ENCODE results near the gene MYDGF.
"Not testable (repeated sequence)": the region's sequence is repeated elsewhere in the genome, so short reads cannot be mapped to it uniquely, and the experiment has no call there.

Gene MYDGF

DNA sequence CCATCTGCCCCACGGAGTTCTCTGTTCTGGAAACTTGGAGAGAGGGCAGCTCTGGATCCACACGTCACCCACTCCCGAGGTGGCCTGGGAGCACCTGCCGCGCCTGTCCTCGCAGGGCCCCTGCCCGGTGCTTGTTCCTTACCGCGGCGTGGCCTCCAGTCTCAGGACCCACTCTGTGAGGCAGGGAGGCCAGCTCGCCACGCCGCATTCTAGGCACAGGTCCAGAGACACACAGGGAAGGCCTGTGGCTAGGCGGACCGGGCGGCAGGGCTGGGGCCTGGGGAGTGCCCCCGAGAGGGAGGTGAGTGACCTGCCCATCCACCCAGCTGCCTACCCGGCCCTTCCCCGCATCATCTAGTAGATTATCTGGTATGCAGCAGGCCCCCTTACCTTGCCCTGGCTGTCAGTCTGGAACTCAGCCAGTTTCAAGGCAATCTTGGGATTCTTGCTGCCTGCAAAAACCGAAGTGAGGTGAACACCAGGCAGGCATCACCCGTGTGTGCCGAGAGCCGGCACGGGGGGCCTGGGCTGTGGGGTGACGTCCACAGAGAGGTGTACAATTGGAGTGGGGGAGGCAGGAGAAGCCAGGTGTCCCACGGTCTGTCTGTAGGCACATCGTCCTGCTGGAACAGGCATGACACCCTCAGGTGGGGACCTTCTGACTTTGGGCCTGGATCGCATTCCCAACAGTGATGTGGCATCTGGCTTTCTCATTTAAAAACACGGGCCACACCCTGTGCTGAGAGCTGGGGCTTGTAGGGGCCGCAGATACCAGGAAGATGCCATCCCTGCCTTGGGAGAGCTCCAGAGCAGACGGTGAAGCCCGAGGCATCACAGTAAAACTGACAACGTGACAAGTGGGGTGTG is 29.9 kb upstream of the MYDGF start:
- DNase-seq, result no peak

DNA sequence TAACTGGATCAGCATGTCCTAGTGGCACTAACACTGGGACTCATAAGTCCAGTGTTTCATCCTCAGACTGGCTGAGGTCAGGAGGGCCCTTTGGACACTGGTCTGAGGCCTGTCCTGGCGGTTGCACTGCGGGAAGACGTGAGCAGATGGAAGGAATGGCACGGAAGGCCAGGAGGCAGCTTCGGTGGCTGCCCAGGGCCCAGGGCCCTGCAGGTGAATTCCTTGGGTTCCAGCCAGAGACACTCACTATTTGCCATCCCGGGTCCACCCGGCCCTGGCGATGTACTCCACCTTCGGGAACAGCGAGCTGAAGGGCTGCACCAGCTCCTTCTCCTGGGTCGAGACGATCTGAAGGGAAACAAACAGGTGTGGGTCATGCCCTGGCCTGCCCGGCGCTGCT is 27.2 kb upstream of the MYDGF start:
- no peak for DNase-seq

DNA sequence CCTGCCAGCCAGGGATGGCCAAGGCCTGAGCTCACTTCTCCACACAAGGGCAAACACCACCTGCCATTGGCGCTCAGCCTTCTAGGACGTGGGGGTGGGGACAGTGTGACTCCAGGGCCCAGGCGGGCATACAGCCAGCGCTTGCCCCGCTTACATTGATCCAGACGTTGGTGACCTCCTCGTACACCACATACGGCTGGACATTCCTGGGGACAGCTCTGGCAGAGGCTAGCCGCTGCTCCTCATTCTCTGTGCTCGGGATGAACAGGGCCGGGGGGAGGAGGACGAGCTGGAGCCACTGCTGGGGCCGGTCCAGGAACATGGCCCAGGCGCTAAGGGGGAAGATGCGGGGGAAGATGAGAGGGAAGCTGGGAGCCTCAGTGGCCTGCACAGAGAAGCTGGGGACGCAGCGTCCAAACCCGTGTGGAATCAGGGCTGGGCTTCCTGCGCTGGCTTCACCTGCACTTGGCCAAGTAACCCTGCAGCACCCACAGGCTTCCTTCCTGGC is 25.1 kb upstream of the MYDGF start:
- DNase-seq, result no peak

DNA sequence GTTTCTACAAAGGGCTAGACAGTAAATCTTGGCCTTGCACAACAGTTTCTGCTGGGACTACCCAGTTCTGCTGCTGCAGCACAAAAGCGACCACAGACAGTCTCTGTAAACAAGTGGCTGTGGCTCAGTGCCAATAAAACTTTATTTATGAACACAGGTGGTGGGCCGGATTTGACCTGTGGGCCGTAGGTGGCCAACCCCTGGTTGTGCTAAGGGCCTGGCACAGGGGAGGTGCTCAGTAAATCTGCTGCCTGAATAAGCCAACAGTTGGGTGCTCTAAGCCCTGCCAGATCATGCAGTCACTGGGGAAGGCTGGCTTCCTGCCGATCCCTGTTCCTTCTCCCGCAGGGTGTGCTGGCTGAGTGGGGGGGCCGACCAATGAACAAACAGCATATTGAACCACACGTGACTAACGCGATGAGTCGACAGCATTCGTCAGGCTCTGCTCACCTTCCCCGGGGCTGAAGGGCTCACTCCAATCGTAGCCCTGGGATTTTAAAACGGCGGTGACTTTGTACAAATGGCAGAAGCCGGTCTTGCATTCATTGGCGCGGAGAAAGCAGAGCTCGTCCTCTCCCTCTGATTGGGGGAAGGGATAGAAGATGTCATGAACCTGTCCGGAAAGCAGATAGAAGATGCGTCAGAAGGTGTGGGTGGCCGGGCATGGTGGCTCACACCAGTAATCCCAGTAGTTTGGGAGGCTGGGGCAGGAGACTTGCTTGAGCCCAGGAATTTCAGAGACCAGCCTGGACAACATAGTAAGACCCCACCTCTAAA is 24.3 kb upstream of the MYDGF start:
- DNase-seq, result peak in 3 of 4 experiments; percentile 42 to 70 (median 57)

DNA sequence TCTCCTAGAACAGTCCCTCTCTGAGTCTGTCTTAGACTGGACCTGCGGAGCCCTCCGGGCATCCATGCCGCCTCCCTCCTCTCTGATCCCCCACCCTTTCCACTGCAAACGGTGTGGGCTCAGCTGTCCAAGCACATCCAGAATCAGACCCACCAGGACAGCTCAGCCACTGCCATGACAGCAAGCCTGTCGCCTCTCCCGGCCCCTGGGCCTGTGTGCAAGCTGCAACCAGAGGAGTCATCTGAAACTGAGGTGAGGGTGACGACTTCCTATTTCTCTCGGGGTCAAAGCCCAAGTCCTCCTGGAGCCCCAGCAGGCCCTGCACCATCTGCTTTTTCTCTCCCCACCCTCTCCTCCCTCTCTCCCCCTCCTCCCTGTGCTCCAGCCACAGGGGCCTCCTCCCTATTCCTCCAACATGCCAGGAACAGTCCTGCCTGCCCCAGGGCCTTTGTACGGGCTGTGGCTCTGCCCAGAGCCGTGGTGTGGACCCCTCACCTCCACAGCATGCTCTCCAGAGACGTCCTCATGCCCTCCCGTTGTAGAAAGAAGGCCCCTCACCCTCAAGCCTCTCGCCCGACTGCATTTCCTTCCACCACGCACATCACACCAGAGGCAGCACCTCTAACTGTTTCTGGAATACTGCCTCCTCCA is 23.5 kb upstream of the MYDGF start:
- DNase-seq, result peak in 3 of 4 experiments; percentile 13 to 46 (median 38)

DNA sequence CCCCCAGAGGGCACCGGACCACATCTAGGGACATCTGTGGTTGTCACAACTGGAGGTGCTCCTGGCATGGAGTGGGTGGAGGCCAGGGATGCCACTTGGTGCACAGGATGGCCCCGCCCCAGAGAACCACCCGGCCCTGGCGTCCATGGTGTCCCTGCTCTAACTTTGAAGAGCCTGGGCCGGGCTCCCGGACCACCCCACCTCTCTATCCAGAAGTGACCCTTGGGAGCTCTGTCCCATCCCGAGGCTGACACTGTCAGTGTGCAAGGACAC is 22.9 kb upstream of the MYDGF start:
- DNase-seq, result no peak

DNA sequence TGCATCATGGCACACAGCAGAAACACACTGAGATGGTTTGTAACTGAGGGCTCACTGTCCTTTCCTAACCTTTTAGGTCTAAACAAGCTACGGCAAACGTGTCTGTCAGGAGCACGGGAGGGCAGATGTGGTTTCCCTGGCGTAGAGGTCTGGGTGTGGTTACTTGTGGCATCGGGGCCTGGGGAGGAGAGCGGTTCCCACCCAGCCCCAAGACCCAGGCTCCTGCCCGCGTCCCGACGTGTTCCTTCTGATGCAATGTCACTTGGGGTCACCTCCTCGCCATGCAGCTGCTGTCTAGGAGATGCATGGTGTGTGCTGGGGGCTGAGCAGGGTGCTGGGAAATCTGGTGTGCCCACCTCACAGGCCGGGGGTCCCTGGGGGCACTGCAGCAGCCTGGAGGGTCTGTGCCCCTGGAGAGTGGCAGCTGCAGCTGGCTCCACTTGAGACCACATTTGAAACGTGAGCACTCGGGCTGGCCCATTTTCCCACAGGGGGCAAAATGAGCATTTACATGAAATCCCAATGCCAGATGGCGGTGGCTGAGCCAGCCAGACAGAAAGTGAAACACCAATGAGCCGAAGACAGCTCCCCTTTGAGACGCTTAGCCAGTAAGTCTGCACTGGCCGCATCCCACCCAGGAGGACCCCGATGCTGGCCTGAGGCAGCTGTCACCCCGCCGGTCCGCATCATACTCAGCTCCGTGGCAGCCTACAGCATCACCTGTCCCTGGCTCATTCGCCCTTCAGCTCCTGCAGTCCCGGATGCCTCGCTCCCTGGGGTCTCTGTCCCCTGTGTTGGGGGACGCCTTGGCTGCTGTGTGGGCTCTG is 22.3 kb upstream of the MYDGF start:
- DNase-seq, result no peak

DNA sequence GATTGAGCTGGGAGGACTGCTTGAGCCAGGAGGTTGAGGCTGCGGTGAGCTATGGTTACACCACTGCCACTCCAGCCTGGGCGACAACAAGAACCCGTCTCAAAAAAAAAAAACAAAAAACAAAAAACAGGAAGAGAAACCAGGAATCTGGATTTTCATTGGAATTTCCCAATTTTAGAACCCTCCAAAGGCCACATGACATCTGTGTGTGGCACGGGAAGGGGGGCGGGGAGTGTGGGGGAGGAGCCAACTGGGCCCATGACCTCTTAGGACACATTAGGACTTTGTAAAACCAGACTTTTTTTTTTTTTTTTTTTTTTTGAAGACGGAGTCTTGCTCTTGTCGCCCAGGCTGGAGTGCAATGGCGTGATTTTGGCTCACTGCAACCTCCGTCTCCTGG is 21.2 kb upstream of the MYDGF start:
- peak; percentile 90 to 97 (median 94) for DNase-seq

DNA sequence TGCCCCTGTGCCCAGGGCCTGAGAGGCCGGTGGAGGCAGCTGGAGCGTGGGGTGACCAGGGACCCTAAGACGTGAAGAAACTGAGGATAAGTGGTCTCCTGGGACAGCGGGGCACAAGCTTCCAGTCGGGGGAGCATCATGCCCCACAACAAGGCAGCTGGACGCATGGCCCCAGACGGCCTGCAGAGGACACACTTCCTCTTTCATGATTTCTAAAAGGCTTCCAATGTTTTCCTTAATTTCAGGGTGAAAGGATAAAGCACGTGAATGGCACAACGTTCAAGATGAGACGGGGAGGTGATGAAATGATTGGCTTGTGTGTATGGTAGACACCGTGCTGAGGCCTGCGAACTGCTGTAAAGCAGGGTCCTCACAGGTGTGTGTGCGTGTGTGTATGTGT is 20.2 kb upstream of the MYDGF start:
- peak; percentile 31 to 73 (median 63) for DNase-seq

DNA sequence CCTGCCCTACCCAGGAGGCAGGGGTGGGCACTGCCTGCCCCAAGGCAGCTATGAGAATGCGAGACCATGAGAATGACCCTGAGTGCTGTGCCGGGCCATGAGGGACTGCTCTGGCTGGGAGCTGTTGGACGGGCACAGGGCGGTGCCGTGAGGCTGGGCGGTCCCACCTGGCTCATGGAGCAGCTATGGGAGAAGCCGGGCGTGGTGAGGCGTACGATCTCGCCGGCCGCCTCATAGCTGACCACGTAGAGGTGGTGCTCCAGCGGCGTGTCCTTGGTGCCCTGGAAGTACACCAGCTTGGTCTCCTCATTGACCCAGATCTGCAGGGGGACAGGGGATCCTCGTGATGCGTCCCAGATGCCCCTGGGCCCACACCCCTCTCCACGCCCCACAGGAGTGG is 19.3 kb upstream of the MYDGF start:
- no peak for DNase-seq

DNA sequence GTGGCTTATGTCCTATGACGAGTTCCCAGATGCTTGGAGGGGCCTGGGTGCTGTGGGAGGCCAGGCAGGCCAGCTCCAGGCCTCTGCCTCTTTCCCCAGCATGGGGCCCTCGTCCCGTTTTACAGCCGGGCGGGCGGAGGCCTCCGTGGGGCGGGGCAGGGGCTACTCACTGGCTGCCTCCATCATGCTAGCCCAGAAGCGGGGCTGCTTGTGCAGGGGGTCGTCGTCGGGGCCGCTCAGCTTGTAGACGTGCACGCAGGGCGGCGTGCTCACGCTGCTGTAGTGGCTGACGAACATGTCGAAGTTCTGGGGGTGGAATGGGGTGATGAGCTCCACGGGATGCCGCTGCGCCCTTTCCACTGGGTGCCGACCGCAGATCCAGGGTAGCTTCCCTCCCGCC is 18.4 kb upstream of the MYDGF start:
- no peak for DNase-seq

DNA sequence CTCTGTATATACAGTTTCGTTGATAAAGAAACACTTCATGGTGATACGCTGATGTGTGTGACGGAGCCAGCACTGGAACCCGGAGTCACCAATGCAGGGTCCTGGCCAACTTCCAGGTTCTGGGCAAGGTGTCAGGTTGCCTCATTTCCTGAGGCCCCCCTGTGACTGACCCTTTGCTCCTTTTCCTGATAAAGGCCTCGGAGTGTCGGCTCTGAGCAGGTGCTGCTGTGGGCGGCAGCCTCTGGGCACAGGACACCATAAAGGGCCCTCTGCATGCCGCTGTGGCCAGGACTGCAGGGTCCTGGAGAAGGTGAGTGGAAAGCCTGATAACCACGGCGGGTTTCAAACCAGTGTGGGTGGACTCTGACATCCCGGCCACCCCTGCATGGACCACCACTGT is 17.3 kb upstream of the MYDGF start:
- no peak for DNase-seq

DNA sequence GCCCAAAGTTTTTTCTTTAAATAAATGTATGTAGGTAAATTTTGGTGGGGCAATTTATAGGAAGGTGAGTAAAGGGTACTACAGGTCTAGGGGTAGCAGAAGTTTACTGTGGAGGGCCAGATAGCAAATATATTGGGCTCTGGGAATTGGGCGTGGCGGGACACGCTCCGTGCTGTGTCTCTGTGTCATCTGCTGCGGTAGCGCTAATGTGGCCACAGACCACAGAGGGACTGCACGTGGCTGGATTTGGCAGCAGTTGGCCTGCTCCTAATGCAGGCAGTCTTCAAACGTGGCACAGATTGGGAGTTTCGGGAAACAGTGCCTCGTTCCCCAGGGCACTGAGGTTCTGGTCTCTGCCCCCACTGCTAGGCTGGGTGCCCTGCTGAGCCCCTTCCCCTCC is 16.6 kb upstream of the MYDGF start:
- no peak for DNase-seq

DNA sequence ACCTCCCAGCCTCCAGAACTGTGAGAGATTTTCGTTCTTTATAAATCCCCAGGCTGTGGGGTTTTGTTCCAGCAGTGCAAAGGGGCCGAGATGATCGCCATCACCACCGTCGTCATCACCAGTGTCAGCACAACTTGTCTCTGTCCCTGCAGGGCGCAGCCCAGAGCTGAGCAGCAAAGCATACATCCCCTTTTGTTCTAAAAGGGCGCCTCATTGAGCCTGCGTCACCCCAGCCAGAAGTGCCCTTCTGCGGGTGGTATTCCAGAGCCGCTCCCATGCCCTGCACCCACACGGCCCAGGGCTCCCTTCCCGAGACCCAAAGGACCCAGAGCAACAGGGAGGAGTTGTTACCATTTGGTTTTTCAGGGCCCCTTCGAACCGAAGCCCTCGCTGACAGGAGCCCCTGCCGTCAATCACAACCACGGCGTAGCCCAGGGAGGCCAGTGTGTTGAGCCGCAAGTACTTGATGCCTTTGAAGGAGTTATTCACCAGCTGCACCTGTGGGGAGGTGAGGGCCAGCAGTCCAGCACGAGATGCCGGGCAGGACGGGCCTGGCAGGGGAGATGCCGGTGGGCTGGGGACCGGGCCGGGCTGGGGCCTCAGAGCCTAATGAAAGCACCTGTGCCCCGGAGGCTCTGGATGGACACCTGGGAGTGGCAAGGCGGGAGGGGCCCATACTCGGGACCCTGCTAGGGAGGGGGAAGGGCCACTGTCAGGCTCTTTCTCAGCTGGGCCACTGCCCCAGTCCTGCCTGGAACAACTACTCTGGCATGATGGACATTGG is 14.4 kb upstream of the MYDGF start:
- DNase-seq, result no peak

DNA sequence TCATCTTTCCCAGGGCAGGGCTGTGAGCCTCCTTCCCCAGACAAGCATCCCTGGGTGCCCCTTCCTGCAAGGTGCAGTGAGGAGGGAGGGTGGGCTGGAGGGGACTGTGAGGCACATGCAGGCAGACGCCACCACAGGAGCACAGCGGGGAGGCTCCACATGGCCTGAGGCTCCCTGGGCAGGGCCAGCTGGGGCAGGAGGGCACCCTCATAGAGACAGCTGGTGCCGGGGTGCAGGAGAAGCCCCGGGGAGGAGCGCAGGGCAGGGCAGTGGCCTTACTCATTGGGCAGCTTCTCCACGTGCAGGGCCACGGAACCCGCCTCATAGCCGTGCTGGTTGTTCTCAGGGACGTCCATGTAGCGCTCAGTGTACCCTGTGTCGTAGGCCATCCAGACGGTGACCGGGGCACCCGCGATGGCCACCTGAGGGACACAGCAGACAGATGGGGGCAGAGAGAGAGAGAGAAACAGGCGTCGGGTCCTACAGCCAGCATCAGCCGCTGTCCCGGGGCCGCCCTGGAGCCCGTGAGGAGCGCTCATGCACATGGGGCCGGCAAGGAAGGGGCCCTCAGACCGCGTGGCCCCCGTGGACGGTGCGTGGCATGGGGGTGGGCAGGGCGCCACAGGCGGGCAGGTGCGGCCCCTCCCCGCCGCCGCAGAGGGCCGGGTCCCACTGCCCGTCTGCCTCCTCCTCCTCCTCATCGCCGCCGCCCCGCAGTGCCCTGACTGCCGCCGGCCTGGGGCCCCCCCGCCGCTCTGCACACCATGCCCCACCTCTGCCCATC is 12.5 kb upstream of the MYDGF start:
- no peak for DNase-seq

DNA sequence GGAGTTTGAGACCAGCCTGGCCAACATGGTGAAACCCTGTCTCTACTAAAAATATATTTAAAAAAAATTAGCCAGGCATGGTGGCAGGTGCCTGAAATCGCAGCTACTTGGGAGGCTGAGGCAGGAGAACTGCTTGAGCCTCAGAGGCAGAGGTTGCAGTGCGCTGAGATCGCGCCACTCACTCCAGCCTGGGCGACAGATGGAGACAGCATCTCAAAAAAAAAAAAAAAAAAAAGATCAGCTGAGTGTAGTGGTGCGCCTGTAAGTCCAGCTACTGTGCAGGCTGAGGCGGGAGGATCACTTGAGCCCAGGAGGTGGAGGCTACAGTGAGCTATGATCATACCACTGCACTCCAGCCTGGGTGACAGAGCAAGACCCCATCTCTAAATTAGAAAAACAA is 9.9 kb upstream of the MYDGF start:
- DNase-seq, result not testable (repeated sequence)

DNA sequence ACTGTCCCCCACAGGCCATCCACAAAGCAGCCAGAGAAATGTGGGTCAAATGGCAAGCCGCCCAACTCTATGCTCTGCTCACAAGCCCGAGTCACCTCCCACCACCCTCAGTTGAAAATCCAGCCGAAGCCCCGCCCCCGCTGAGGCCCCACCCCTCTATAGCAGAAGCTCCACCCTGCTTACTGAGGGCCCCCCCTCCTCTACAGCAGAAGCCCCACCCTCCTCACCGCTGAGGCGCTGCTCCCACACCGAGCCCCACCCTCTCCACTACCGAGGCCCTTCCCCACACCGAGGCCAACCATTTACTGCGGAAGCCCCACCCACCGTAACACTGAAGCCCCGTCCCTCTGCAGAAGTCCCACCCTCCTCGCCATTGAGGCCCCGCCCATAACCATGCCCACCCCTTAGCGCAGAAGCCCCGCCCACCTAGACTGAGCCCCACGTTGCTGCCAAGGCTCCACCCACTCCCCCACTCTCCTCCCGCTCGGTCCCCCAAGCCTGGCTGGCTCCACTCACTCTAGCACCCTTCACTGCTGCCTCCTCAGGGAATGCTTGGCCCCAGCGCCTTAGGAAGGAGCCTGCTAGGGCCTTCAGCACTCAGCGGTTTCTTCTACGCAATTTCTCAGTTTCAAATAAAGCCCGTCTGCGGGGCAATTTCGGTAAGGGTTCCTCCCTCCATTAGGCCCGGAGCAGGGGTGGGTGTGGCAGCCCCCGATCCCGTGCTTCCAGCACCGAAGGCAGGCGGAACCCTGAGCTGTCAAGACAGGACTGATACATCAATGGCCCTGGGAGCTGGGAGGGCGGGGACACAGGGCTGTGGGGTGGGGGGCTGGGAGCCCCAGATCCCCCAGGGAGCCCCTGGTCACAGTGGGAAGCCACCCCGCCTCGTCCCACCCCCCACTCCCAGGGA is 9.0 kb upstream of the MYDGF start:
- no peak for DNase-seq

DNA sequence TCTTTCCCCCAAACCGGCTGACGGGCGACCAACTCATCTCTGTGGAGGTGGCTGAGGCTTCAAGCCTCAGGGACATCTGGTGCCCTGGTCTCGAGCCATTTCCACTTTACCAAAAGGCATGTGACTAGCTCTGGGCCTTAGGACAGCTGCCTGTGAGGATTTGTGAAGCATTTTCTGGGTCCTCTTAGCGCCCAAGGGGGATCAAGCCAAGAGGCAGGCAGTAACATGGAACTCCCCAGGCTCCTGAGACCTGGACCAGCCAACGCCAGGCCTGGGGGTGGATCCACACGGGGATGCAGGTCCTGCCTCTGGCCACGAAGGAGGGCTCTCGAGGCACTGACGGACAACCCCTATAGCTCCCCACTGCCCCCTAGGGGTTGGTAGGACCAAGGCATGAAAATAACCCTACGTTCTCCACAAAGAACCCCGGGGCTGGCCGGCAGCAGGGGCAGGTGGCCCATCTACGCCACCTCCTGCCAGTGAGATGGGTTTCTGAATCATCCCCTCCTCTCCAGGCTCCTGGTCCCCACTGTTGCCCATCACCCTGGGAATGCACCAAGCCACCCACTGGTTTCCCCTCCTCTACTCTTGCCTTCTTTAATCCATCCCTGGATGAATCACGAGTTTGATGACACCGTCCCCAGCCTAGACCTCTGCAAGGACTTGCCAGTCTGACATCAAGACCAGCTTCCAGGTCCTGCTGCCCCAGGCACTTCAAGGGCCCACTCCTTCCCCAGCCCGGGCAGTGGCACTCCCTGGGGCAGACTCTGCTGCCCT is 7.0 kb upstream of the MYDGF start:
- peak in 3 of 4 experiments; percentile 57 to 70 (median 60) for DNase-seq

DNA sequence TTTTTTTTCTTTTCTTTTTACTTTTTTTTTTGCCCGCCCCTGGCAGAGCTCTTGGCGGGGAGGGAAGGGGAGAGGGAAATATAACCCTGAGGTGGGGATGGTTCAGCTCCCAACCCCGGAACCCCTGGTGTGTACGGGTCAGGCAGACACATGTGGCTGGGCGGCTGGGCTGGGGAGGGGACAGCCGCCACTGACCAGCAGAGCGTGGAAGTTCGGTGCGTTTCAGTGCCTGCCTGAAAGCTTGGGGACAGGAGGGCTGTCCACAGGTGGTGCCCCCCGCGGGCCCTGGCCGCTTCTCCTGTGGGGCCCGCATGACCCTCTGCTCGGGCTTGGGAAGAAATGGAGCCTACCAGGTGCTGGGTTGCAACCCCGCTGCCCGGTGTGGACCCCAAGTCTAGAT is 5.2 kb upstream of the MYDGF start:
- DNase-seq, result no peak
